Caki2 (cell line): ENCODE data around the gene RAP1B. TPM values are rescaled to one million over a fixed set of nuclear protein-coding genes. Genes with fewer than 3 reads are reported as not detected.
"Not testable (repeated sequence)": the region's sequence is repeated elsewhere in the genome, so short reads cannot be mapped to it uniquely, and the experiment has no call there.

Experiments used
- DNase-seq: peaks from one replicate; pipeline ENCODE4 v3.0.0-alpha.2; 2015; ENCODE audit warnings: low read depth
- in situ Hi-C: cut with HindIII; loops from 2 replicates; pipeline ENCODE4 v1.10.0; 2016; ENCODE audit warnings: low sequenced_read_pairs, low pct_unique_long_range_greater_than_20kb, mixed read lengths
- total RNA-seq: library from RNA; depleted of rRNA; stranded (reverse); fragments of >200 nt; shearing (Covaris generic); gene quantifications from 2 replicates; pipeline ENCODE4 v1.2.3, GENCODE V29; 2014; ENCODE audit warnings: low replicate concordance; rRNA removed

Gene RAP1B
- total RNA-seq, 1 experiment from 2014 or later: 498 TPM

DNA sequence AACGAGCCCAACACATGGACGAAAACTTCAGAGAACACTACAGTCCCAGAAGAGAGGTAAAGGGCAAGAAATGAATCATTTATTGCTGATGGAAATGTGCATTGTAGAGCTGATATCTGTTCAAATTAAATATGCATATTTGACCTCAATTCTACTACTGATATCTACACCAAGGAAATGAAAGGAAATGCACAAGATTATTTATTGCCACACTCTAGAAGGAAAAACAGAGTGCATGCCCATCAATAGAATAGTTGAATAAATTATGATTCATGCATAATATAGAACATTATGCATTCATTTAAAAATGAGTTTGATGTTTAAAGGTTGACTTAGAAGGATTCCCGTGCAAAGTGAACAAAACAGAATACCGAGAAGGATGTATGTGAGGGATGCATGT is 60.5 kb downstream of the RAP1B start:
- no peak for DNase-seq
- in situ Hi-C loops: no loop called here

DNA sequence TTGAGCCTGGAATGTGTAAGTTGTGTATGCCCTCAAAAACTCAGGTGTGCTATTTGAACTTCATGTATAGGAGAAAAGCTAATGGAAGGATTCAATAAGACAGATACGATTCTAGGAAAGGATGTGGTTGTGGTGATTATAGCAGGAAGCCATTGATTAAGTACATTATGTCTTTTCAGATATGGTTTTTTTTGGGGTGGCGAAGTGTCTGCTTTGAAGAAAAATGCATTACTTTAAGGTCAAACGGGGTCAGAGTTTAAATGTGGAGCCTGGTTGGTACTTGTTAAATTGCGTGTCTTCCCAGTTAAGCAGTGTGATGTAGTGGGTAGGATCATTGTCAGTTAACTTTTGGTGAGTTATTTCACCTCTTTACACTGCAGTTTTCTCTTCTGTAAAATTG is 63.1 kb downstream of the RAP1B start:
- in situ Hi-C loops: no loop called here
- DNase-seq: no peak

DNA sequence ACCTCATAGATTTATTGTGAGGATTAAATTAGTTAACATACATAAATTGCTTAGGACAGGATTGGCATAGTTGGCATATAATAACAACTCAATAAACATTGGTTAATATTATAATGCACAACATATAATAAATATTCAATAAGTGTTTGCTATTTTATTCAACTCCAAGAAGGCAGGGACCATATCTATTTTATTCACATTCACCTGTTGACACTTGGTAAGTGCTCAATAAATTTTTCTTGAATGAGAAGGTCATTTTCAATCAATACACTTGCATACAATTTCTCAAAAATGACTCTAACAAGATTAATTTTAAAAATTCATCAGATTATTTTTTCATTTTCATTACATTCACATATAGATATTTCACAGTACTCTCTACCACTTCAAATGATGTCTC is 63.7 kb downstream of the RAP1B start:
- in situ Hi-C loops: no loop called here
- no peak for DNase-seq

- peak; percentile 44 for DNase-seq
- in situ Hi-C loops: no loop called here
Measured at GRCh38 chr12:68675101-68675842, 64.6 kb downstream of the RAP1B start.

- in situ Hi-C loops, DNase-seq: not testable (repeated sequence)
Measured at GRCh38 chr12:68676854-68677253, 66.2 kb downstream of the RAP1B start.

GRCh38 chr12:68686262-68686594 is 75.5 kb downstream of the RAP1B start:
- in situ Hi-C loops: no loop called here
- DNase-seq: no peak

DNA sequence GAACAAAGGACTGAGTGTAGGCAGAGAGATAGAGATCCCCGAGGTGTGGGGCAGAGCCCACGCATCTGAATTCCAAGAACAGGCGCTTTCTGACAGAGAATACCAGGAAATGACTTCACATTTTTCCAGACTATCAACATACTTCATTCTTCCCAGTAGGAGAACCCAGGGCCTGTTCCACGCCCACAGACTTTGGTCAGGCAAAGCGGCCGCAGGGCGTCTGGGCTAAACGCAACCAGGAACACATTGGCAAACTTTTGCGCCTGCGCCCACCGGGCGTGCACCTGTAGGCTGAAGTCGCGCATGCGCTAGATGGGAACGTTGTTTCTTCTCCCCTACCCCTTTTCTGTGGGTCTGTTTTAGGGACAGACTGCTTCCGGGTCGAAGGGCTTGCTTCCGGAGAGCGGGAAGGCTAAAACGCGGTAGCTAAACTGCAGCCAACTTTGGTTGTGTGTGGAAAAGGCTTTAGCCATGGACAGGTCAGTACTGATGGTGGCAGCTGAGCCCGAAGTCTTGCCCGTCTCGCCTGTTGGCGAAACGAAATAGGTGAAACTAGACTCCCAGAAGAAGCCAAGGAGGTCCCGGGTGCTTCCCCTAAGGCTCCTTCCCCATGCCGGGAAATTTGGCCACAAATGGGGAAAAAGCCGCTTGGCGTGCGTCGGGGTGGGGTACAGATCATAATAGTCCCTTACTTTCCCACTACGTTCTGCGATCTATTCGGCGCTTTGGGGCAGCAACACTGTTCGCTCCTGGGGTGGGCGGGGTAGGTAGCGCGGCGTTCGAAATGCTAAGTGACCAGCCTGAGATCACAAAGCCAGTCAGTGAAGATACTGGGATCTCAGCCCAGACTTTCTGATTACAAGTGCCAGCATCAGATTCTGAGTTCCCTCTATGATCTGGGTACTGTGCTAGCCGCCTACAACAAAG is 76.2 kb downstream of the RAP1B start, which contains the start of gene NUP107:
TSS of gene NUP107 (plus strand) at position 384 of the 927 bp plus-strand sequence. CDS start at position 472, 88 bp downstream.
- DNase-seq: peak; percentile 100
- in situ Hi-C loops: no loop called here

DNA sequence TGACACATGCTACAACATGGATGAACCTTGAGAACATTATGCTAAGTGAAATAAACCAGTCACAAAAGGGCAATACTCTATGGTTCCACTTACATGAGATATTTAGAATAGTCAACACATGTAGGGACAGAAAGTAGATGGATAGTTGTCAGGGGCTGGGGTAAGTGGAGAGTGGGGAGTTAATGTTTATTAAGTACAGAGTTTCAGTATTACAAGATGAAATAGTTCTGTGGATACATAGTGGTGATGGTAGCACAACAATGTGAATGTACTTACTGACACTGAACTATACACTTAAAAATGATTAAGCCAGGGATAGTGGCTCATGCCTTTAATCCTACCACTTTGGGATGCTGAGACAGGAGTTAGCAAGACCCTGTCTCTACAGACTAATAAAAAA is 84.8 kb downstream of the RAP1B start:
- in situ Hi-C loops: no loop called here
- no peak for DNase-seq

- in situ Hi-C loops: no loop called here
- DNase-seq: no peak
Measured at GRCh38 chr12:68699486-68699885, 88.8 kb downstream of the RAP1B start.

Other genes starting within 250 kb of the RAP1B start
- gene NUP107, start 76.1 kb downstream of the RAP1B start, total RNA-seq: 93.5 and 111 TPM in 2 replicates
- 8.3 and 17.5 TPM in 2 replicates for gene SLC35E3, start 135.3 kb downstream of the RAP1B start, total RNA-seq
- 54.8 and 96.3 TPM in 2 replicates for gene MDM2, start 197.3 kb downstream of the RAP1B start, total RNA-seq